HG02973 (cell line): ENCODE results near the gene SLC17A2.
"Not testable (repeated sequence)": the region's sequence is repeated elsewhere in the genome, so short reads cannot be mapped to it uniquely, and the experiment has no call there.

Source experiments
- ATAC-seq: cut with Tn5 transposase; IDR thresholded peaks from one replicate; pipeline ENCODE4 v1.9.1; 2021; ENCODE audit warnings: moderate library complexity; ENCODE audit not compliant: unreplicated experiment

SLC17A2 gene

GRCh38 chr6:25952535-25952934 lies 22.0 kb upstream of the SLC17A2 start:
- ATAC-seq, result no peak

GRCh38 chr6:25951296-25952032 lies 21.0 kb upstream of the SLC17A2 start:
- ATAC-seq, result no peak

DNA sequence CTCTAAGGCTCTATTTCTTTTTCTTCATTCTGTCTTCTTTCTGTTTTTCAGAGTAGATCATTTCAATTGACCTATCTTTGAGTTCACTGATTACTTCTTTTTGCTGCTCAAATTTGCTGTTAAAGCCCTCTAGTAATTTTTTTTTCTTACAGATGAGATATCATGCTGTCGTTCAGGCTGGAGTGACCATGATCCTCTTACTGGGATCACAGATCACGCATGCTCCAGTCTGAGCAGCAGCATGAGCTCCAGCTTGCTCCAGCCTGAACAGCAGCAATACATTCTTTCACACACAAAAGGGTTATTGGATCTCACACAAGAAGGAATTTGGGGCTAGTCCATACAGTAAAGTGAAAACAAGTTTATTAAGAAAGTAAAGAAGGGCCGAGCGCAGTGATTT lies 19.8 kb upstream of the SLC17A2 start:
- ATAC-seq, result no peak

DNA sequence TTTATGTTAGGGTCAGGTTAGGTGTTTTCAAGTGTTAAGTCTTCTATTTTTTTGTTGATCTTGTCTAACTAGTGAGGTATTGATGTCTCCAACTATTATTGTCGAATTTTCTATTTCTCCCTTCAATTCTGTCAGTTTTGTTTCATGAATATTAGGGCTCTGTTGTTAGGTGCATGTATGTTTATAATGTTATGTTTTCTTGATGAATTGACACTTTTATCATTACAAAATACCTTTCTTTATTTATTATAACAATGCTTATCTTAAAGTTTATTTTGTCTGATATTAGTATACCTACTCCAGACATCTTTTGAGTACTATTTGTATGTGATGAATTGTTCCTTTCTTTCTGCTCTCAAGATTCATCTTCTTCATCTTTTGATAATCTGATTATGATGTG lies 19.2 kb upstream of the SLC17A2 start:
- ATAC-seq, result no peak

GRCh38 chr6:25947492-25947891 lies 17.0 kb upstream of the SLC17A2 start:
- ATAC-seq, result not testable (repeated sequence)

GRCh38 chr6:25946631-25947030 lies 16.1 kb upstream of the SLC17A2 start:
- ATAC-seq, result no peak

DNA sequence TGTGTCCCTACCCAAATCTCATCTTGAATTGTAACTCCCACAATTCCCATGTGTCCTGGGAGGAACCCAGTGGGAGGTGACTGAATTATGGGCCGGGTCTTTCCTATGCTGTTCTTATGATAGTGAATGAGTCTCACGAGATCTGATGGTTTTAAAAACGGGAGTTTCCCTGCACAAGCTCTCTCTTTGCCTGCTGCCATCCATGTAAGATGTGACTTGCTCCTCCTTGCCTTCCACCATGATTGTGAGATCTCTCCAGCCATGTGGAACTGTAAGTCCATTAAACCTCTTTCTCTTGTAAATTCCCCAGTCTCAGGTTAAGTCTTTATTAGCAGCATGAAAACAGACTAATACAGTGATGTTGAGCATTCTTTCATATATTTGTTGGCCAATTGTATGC lies 15.2 kb upstream of the SLC17A2 start:
- not testable (repeated sequence) for ATAC-seq

GRCh38 chr6:25944688-25945574 lies 14.4 kb upstream of the SLC17A2 start:
- peak; percentile 90 for ATAC-seq

GRCh38 chr6:25943887-25944286 lies 13.4 kb upstream of the SLC17A2 start:
- ATAC-seq, result no peak

DNA sequence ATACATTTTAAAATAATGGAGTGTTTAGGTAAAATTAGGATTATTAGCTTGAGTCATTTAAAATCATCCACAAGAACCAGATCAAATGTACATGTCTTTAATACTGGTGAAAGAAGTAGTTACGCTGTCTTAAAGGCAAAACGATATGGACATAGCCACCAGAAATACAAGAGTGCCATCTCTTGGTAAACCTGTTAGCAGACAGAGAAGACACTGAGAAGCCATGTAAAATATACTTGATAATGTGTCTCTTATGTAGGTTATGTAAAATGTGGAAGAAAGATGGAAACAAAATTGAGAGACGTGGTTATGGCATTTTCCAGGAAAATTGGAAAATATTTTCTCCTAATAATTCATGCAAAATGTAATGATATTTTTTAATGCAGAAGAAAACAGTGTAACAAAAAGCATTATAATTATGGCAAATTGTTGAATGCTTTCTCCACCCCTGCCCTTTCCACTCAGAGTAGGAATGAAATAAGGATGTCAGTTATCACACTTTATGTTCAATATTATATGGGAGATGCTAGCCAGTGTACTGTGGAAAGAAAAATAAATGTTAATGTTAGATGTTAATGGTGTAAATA lies 12.2 kb upstream of the SLC17A2 start:
- no peak for ATAC-seq

DNA sequence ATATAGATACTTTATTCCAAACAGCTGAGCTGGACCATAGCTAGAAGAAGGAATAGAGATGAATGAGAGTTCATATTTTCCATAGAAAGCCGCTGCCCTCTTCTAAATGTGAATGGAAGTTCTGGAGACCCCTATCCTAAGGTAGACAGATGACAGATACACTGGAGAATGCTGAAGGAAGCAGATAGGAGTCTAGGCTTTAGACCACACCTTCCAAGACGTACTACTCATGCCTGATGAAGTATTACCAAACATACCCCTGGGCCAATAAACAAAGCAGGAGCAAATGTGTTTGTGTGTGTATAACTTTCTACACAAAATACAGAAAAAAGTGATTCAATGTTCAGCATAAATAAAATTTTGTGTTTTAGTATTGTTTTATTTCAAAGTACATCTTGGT lies 9.1 kb upstream of the SLC17A2 start:
- no peak for ATAC-seq

DNA sequence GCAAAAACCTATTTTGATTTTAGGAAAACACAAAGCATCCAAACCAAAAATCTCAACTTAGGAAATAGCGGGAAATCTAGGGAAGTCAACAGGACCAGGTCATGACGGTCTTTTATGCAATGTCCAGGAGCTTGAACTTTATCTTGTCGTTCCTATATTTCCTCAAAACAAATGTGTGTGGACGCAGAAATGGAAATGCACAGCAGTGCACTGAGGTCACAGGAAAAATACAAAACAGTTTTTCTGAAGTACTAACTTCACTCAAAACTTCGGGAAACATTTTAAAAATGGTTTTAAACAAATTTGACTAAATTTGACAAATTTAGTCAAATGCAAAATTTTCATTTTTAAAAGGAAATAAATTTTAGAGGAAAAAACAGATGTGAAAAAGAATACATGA lies 5.5 kb upstream of the SLC17A2 start:
- ATAC-seq, result no peak

- no peak for ATAC-seq
These were observed 4.3 kb upstream of the SLC17A2 start for GRCh38 chr6:25934735-25935313.

- no peak for ATAC-seq
These were observed 3.7 kb upstream of the SLC17A2 start for GRCh38 chr6:25934156-25934555.

- ATAC-seq, result no peak
These were observed 869 bp upstream of the SLC17A2 start for GRCh38 chr6:25931411-25931709.

- ATAC-seq, result not testable (repeated sequence)
These were observed 706 bp downstream of the SLC17A2 start for GRCh38 chr6:25929785-25930184.

DNA sequence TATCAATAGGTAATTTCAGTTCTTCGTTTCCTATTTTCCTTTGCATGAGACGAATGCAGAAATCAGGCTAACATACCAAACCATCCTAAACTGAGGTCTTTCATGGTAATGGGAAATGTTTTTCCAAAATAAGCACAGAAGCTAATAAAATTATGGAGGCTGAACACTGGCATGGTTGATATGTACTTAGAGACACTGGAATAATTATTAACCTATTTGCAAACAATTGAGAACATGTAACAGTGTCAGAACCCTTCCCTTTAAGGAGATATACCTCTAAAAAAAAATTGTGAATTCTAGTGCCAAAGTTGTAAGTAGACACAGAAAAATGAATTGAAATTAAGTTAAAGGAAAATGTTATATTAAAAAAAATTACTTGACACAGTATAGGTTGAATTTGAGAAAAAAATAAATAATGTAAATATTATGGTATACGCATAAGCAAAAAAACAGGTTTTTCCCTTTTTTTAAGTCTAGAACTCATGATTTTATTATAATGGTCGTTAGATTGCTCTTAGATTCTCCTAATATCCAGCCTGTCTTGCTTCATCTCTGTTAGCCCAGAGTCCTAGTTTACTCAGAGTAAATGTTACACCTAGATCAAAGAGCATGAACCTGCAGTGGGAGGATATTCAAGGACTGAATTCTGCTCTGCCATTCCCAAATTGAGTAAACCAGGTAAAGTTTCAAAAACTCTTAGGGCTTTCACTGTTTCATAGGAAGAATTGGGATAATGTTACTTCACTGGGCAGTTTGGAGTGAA lies 1.7 kb downstream of the SLC17A2 start:
- no peak for ATAC-seq

DNA sequence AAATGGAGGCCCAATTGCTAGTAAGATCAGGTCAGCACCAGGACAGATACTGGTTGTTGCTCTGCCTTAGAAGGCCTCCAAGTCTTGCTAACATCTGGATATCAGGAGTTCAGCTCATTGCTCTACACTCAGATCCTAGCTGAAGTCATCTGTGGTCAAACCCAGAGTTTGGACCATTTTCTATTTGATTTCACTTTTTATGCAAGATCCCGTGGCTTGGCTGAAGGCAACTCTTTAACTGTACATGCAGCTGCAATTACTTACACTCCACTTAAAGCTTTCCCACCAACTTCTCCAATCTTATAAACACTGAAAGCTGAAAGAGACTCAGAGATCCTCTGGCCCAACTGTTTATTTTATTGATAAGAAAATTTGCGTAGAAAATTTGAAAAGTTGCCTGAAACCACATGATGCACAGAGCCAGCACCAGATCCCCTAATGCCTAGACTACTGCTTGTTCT lies 2.7 kb downstream of the SLC17A2 start:
- no peak for ATAC-seq

- ATAC-seq, result no peak
These were observed 3.3 kb downstream of the SLC17A2 start for GRCh38 chr6:25927178-25927577.

- no peak for ATAC-seq
These were observed 4.6 kb downstream of the SLC17A2 start for GRCh38 chr6:25925876-25926275.

DNA sequence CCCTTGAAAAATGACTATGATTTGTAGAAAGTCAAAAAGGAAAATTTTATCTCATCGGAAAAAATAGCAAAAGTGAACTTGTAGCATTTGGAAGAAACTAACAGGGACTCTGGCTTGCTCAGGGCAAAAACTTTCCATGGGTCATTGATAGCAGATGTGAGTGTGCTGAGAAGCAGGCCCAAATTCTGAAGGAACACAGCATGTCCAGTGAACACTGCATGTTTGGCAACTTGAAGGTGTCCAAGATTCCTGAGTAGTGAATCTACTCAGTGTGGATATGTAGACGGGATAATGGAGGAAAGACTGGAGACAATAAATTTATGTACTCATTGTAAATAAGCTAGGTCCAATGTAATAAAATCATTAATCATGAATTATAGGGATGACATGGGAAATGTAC lies 8.2 kb downstream of the SLC17A2 start:
- no peak for ATAC-seq
